IMR-90 (cell line): ENCODE measurements around the gene OAS1. TPM values are rescaled to one million over a fixed set of nuclear protein-coding genes. Genes with fewer than 3 reads are reported as not detected.

Experiments used
- ATAC-seq: fragments of 200-7000 bp; cut with Tn5 transposase; 2 replicates; pipeline ENCODE4 v1.9.1; 2020; ENCODE audit warnings: low read depth, mild to moderate bottlenecking, moderate library complexity
- BruUV-seq: library from RNA; stranded (reverse); fragments of 400-500 nt; replicated peaks from 2 replicates; lab custom pipeline; 2021; lab: Mats Ljungman, UMichigan
- CTCF ChIA-PET: fragments of 300-600 bp; formaldehyde crosslinking; extraction: SDS; loops from one replicate; lab custom pipeline; 2021; ENCODE audit warnings: antibody characterized with exemption; lab: Yijun Ruan, JAX
- POLR2A ChIA-PET: fragments of 300-600 bp; sonication (Branson Sonifier 250); formaldehyde crosslinking; loops from one replicate; lab custom pipeline; 2022; ENCODE audit warnings: antibody characterized with exemption; ENCODE audit not compliant: unreplicated experiment; lab: Charles Lee
- DNase-seq: peaks from one replicate; pipeline ENCODE4 v3.0.0; 2013
- H2AFZ ChIP-seq: replicated peaks from 2 replicates; pipeline ENCODE3; 2013; ENCODE audit warnings: low read length, mild to moderate bottlenecking; ENCODE audit not compliant: poor library complexity
- H2AK5ac ChIP-seq: 2 replicates; pipeline ENCODE4 v1.6.1; 2013; ENCODE audit warnings: low read depth, low read length, inconsistent platforms
- H2AK9ac ChIP-seq: replicated peaks from 2 replicates; pipeline ENCODE3; 2013; ENCODE audit warnings: mild to moderate bottlenecking, low read depth, low read length, moderate library complexity; ENCODE audit not compliant: poor library complexity
- H2BK120ac ChIP-seq: 2 replicates; pipeline ENCODE4 v1.6.1; 2013; ENCODE audit warnings: low read depth, low read length, inconsistent platforms
- H2BK15ac ChIP-seq: 3 replicates; pipeline ENCODE4 v1.6.1; 2013; ENCODE audit warnings: low read depth, low read length, inconsistent platforms
- H2BK20ac ChIP-seq: 2 replicates; pipeline ENCODE4 v1.6.1; 2013; ENCODE audit warnings: low read depth, mild to moderate bottlenecking, inconsistent platforms, low read length, moderate library complexity
- H2BK5ac ChIP-seq: 2 replicates; pipeline ENCODE4 v1.6.1; 2013; ENCODE audit warnings: mild to moderate bottlenecking, low read depth, low read length, inconsistent platforms; ENCODE audit not compliant: poor library complexity, severe bottlenecking
- H3K14ac ChIP-seq: replicated peaks from 2 replicates; pipeline ENCODE4 v1.6.1; 2013; ENCODE audit warnings: low read depth, low read length, inconsistent platforms
- H3K18ac ChIP-seq: 2 replicates; pipeline ENCODE4 v1.6.1; 2013; ENCODE audit warnings: low read depth, low read length, control low read depth
- H3K23ac ChIP-seq: 2 replicates; pipeline ENCODE4 v1.6.1; 2013; ENCODE audit warnings: low read depth, low read length, inconsistent platforms
- H3K27ac ChIP-seq: 2 replicates; pipeline ENCODE4 v1.5.1; 2013; ENCODE audit warnings: mild to moderate bottlenecking, control low read depth, low read length; ENCODE audit not compliant: insufficient read depth
- H3K27me3 ChIP-seq: 2 replicates; pipeline ENCODE4 v1.6.1; 2013; ENCODE audit warnings: low read length; ENCODE audit not compliant: control insufficient read depth, insufficient read depth
- H3K36me3 ChIP-seq: 2 replicates; pipeline ENCODE4 v1.6.1; 2013; ENCODE audit warnings: low read length, mixed read lengths; ENCODE audit not compliant: control insufficient read depth, insufficient read depth
- H3K4ac ChIP-seq: 2 replicates; pipeline ENCODE4 v1.6.1; 2013; ENCODE audit warnings: low read depth, low read length, inconsistent platforms
- H3K4me1 ChIP-seq: 2 replicates; pipeline ENCODE4 v1.6.1; 2013; ENCODE audit warnings: low read length, mixed read lengths; ENCODE audit not compliant: control insufficient read depth, insufficient read depth
- H3K4me2 ChIP-seq: 2 replicates; pipeline ENCODE4 v1.6.1; 2013; ENCODE audit warnings: low read depth, mild to moderate bottlenecking, control low read depth, low read length, moderate library complexity
- H3K4me3 ChIP-seq: 2 replicates; pipeline ENCODE4 v1.5.1; 2013; ENCODE audit warnings: low read depth, mild to moderate bottlenecking, control low read depth, low read length, moderate library complexity; ENCODE audit not compliant: insufficient read depth
- H3K56ac ChIP-seq: 2 replicates; pipeline ENCODE4 v1.6.1; 2013; ENCODE audit warnings: low read length, inconsistent platforms; ENCODE audit not compliant: insufficient read depth; ENCODE audit errors: extremely low read depth
- H3K79me1 ChIP-seq, 2 experiments: 2 replicates each; pipeline ENCODE4 v1.6.1; 2013; ENCODE audit warnings: low read length in 2 of 2, inconsistent platforms in 1 of 2, low read depth in 1 of 2
- H3K9ac ChIP-seq: 2 replicates; pipeline ENCODE4 v1.6.1; 2013; ENCODE audit warnings: low read depth, low read length, control low read depth
- H3K9me1 ChIP-seq: 2 replicates; pipeline ENCODE4 v1.6.1; 2013; ENCODE audit warnings: low read length, inconsistent platforms; ENCODE audit not compliant: insufficient read depth
- H3K9me3 ChIP-seq: 2 replicates; pipeline ENCODE4 v1.6.1; 2013; ENCODE audit warnings: low read length; ENCODE audit not compliant: control insufficient read depth, insufficient read depth
- H4K20me1 ChIP-seq: 2 replicates; pipeline ENCODE4 v1.6.1; 2013; ENCODE audit warnings: low read length, inconsistent platforms; ENCODE audit not compliant: insufficient read depth
- H4K5ac ChIP-seq: 2 replicates; pipeline ENCODE4 v1.6.1; 2013; ENCODE audit warnings: mild to moderate bottlenecking, low read depth, low read length, control low read depth
- H4K8ac ChIP-seq, 2 experiments: 2 replicates each; pipeline ENCODE4 v1.6.1; 2013; ENCODE audit warnings: low read depth in 2 of 2, low read length in 2 of 2, control low read depth in 1 of 2, inconsistent platforms in 1 of 2
- H4K91ac ChIP-seq: 2 replicates; pipeline ENCODE4 v1.6.1; 2013; ENCODE audit warnings: low read depth, low read length, inconsistent platforms; ENCODE audit not compliant: insufficient read depth
- USF2 ChIP-seq: fragments of 150-350 bp; IDR thresholded peaks from 2 replicates; pipeline ENCODE4 v1.6.1; 2017; ENCODE audit warnings: mild to moderate bottlenecking, antibody characterized with exemption, low read length, low read depth
- WGBS, 2 experiments: methylation state at CpG; one replicate each; pipeline versions ENCODE4 v1.1.5 to v1.1.7; 2013; ENCODE audit warnings: missing lambda C conversion rate in 2 of 2; ENCODE audit not compliant: insufficient read length in 1 of 2; ENCODE audit errors: extremely low coverage in 2 of 2; 5-methylcytosine and 5-hydroxymethylcytosine counted together
- dilution Hi-C: fragments of 300-500 bp; cut with HindIII; formaldehyde crosslinking; loops from one replicate; pipeline ENCODE4 v1.14.3; 2018; ENCODE audit warnings: low sequenced_read_pairs; ENCODE audit not compliant: unreplicated experiment
- in situ Hi-C: fragments of 300-500 bp; cut with MboI; formaldehyde crosslinking; loops from 3 replicates; pipeline ENCODE4 v1.14.3; 2019; ENCODE audit warnings: low sequenced_read_pairs, inconsistent platforms, mixed read lengths
- intact Hi-C: fragments of 100-400 bp; cut with micrococcal nuclease; formaldehyde crosslinking; loops from 2 replicates; pipeline ENCODE4 v1.10.0; 2022
- polyA plus RNA-seq, 3 experiments: library from polyadenylated mRNA; depleted of rRNA; stranded (reverse); fragments of >200 nt; gene quantifications; 2 replicates each; pipeline ENCODE4 v1.2.3, GENCODE V29; 2012; ENCODE audit warnings: low replicate concordance in 1 of 3
- total RNA-seq: library from RNA; depleted of rRNA; stranded (reverse); fragments of >200 nt; gene quantifications from 2 replicates; pipeline ENCODE4 v1.2.3, GENCODE V29; 2012

The OAS1 gene
- total and polyA plus RNA-seq, 2 of the 4 experiments (the other 2 are of a cell fraction) = not detected

- intact Hi-C loops (no loop called here), dilution Hi-C loops (no loop called here), in situ Hi-C loops (no loop called here)
- ATAC-seq = no peak
- no peaks in the 10 kb centered on the region for H3K4me1 ChIP-seq
- no peak overlapping the region for H2BK15ac ChIP-seq
- no peaks in the 10 kb centered on the region for H3K9me1 ChIP-seq
- H2AFZ ChIP-seq = peak overlapping the region; percentile 43
- H3K56ac ChIP-seq = no peak overlapping the region
- 40% methylated on average over 1 of the region's 1 CpG; no CpG with 5 or more reads in 1 of the 2 experiments for WGBS, 2 experiments
- H3K27me3 ChIP-seq = no peaks in the 10 kb centered on the region
- POLR2A ChIA-PET = no interaction called here
- BruUV-seq = no TSS peak
- no peaks in the 10 kb centered on the region for H3K79me1 ChIP-seq
- H4K91ac ChIP-seq = no peak overlapping the region
- no peak overlapping the region for H3K4ac ChIP-seq
- H3K9me3 ChIP-seq = no peaks in the 10 kb centered on the region
- H2AK9ac ChIP-seq = no peak overlapping the region
- H2BK120ac ChIP-seq = no peak overlapping the region
- no peak overlapping the region for H3K9ac ChIP-seq
- no peak for TF ChIP-seq USF2
- H3K14ac ChIP-seq = no peak overlapping the region
- no peak overlapping the region for H3K27ac ChIP-seq
- CTCF ChIA-PET = no interaction called here
- no peak overlapping the region for H2BK20ac ChIP-seq
- no peak overlapping the region for H3K4me2 ChIP-seq
- no peak for DNase-seq
- no peak overlapping the region for H2AK5ac ChIP-seq
- H4K5ac ChIP-seq = no peak overlapping the region
- no peaks in the 10 kb centered on the region for H4K20me1 ChIP-seq
- H3K18ac ChIP-seq = no peak overlapping the region
- no peak overlapping the region for H3K4me3 ChIP-seq
- no peaks in the 10 kb centered on the region for H3K36me3 ChIP-seq
- H4K8ac ChIP-seq = no peak overlapping the region
- H3K23ac ChIP-seq = no peak overlapping the region
- H2BK5ac ChIP-seq = no peak overlapping the region
Observed at GRCh38 chr12:112928978-112929377, 22.2 kb downstream of the OAS1 start.
